Cardiac muscle cell (in vitro differentiated cells and primary cell): ENCODE data around the gene USP38. TPM values are rescaled to one million over a fixed set of nuclear protein-coding genes. Genes with fewer than 3 reads are reported as not detected.

Experiments
- DNase-seq, 2 donors: peaks; one replicate each; pipeline versions ENCODE4 v3.0.0 to v3.0.0-alpha.2; 2010 to 2017; ENCODE audit warnings: low read depth in 1 of 2, low spot score in 1 of 2
- H3K27ac ChIP-seq: fragments of 200-600 bp; sonication (generic); 2 replicates; pipeline ENCODE4 v1.5.1; 2016
- H3K27me3 ChIP-seq: fragments of 200-600 bp; sonication (generic); 2 replicates; pipeline ENCODE4 v1.6.0; 2016; ENCODE audit warnings: control low read depth
- H3K36me3 ChIP-seq: fragments of 200-600 bp; sonication (generic); 2 replicates; pipeline ENCODE4 v1.5.1; 2016; ENCODE audit warnings: control low read depth
- H3K4me1 ChIP-seq: fragments of 200-600 bp; sonication (generic); 2 replicates; pipeline ENCODE4 v1.8.1; 2017; ENCODE audit warnings: low read depth, mild to moderate bottlenecking, mixed run types
- H3K4me3 ChIP-seq: fragments of 200-600 bp; sonication (generic); 2 replicates; pipeline ENCODE4 v1.5.1; 2016; ENCODE audit warnings: mild to moderate bottlenecking
- H3K9me3 ChIP-seq: fragments of 200-600 bp; sonication (generic); 2 replicates; pipeline ENCODE4 v1.5.1; 2017; ENCODE audit warnings: low read depth, mild to moderate bottlenecking, control low read depth
- polyA plus RNA-seq: library from polyadenylated mRNA; unstranded; fragments of >200 nt; fragmentation: Nextera tagmentation; extraction: Ambion mirVana; gene quantifications from 2 replicates; pipeline ENCODE4 v1.2.1, GENCODE V29; 2016
- total RNA-seq: library from RNA; depleted of rRNA; stranded (reverse); fragments of >200 nt; gene quantifications from 2 replicates; pipeline ENCODE4 v1.2.3, GENCODE V29; 2016
- TF ChIP-seq, protein P1 (sequence below): IDR thresholded peaks from 2 replicates; pipeline ENCODE4 v1.5.1; 2012; ENCODE audit warnings: low read depth, mild to moderate bottlenecking, low read length

USP38 gene
- total and polyA plus RNA-seq, 2 experiments from 2014 or later = 8.7 to 21.0 TPM

DNA sequence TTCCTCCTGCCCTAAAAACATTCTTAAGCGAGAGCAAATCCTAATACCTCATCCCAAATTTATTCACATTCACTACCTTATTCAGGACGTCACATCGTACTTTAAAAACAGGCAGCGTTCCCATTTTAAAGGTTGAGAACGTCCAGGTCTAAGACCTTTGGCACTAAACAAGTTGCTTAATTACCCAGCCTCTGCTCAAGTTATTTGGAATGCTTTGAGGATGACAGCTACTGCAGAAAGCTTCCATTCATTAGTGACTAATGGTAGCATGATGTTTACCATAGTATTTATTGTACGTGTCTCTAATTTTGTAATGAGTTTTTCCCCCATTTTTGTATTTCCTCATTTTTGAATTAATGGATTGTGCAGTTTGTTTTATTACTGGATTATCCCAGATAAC lies 1.5 kb downstream of the USP38 start:
- H3K27ac ChIP-seq = peak overlapping the region; percentile 81

DNA sequence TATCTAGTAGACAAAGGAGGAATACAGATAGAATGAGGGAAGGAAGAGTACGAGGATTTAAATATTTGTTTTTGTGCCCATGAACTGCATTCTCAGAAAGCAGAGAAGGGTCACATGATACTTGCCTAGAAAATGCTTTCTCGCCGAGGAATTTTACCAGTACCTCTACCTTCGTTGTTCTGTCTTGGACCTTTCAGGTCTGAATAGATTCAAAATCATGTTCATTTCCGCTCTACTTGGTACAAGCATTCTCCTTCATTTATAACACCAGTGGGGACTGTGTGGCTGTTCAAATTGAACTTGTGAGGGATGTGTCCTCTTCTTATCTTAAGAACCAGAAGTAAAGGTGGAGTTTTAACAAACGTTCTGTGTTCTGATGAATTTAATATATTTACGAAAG lies 1.9 kb downstream of the USP38 start:
- peaks cover 6% of the 10 kb centered on the region for H3K36me3 ChIP-seq
- no peaks in the 10 kb centered on the region for H3K9me3 ChIP-seq
- DNase-seq = peak; percentile 5 to 13
- H3K27me3 ChIP-seq = no peaks in the 10 kb centered on the region
- peak overlapping the region; percentile 89 for H3K4me3 ChIP-seq
- peaks cover 34% of the 10 kb centered on the region for H3K4me1 ChIP-seq
- TF ChIP-seq, protein P1, sequence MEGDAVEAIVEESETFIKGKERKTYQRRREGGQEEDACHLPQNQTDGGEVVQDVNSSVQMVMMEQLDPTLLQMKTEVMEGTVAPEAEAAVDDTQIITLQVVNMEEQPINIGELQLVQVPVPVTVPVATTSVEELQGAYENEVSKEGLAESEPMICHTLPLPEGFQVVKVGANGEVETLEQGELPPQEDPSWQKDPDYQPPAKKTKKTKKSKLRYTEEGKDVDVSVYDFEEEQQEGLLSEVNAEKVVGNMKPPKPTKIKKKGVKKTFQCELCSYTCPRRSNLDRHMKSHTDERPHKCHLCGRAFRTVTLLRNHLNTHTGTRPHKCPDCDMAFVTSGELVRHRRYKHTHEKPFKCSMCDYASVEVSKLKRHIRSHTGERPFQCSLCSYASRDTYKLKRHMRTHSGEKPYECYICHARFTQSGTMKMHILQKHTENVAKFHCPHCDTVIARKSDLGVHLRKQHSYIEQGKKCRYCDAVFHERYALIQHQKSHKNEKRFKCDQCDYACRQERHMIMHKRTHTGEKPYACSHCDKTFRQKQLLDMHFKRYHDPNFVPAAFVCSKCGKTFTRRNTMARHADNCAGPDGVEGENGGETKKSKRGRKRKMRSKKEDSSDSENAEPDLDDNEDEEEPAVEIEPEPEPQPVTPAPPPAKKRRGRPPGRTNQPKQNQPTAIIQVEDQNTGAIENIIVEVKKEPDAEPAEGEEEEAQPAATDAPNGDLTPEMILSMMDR = no peak
- peak overlapping the region; percentile 81 for H3K27ac ChIP-seq

More for the DNA sequence above, 1.5 kb downstream of the USP38 start:
- peak overlapping the region; percentile 89 for H3K4me3 ChIP-seq
- peak in 1 of 2 donors; percentile 8 for DNase-seq
- peaks cover 3% of the 10 kb centered on the region for H3K36me3 ChIP-seq
- TF ChIP-seq, protein P1 = no peak
- H3K27me3 ChIP-seq = no peaks in the 10 kb centered on the region
- H3K9me3 ChIP-seq = no peaks in the 10 kb centered on the region
- peaks cover 34% of the 10 kb centered on the region for H3K4me1 ChIP-seq

DNA sequence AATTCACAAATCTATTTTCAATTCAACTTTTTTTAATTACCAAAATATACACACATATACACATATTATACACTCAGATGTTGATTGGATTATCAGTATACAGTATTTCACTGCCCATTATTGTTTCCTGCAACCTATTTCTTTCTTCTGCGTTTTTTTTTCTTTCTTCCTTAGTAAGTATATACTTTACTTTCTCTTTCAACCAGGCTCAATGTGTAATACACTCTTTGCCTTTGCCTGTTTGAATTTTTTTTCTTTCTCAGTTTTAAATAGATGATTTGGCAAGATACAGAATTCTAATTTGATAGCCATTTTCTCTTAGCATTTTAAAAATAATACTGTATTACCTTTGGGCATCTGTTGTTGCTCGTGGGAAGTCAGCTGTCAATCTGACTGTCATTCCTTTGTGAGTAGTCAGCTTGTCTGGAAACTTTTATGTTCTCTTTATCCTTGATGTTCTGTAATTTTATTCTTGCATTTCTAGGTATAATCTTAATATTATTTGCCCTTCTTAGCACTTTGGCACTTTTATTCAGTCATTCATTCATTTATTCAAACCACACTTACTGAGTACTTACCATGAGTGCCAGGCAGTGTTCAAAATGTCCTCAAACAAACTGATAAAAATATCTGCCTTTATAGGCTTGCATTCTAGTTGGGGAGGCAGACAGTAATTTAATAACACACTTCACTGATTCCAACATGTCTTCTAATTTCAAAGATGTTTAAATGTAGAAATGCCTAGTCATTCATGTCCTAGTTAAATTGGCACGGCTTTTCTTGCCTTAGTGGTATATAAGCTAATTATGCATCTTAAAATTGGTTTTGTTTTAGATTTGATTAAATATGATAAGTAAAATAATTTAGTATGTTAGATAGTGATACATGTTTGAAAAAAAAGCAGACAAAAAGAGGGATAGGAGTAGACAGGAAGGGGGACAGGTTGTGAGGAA lies 3.7 kb downstream of the USP38 start:
- Histone ChIP-seq H3K36me3 (peaks cover 11% of the 10 kb centered on the region), H3K4me1 (peaks cover 29% of the 10 kb centered on the region), H3K4me3 (peak overlapping the region; percentile 89), H3K27ac (no peak overlapping the region), H3K27me3 (no peaks in the 10 kb centered on the region), H3K9me3 (no peaks in the 10 kb centered on the region)
- no peak for DNase-seq
- TF ChIP-seq, protein P1 = no peak

DNA sequence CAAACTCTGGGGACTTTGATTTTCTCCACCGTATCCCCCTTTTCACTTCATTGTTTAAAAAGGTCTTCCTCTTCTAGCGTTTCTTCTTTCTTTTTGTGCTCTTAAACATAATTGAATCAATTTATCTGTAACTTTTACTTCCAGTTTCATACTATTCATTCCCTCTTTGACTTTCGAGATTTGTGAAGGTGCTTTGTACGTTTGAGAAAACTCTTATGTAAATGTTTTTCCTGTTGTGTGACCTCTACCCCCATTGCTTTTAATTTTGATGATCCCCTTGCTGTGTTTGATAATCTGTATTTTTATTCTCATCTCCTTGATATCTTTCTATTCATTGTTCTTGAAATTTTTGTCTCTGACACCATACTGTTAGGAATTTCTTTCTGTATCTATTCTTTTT lies 4.8 kb downstream of the USP38 start:
- Histone ChIP-seq H3K27ac (no peak overlapping the region), H3K36me3 (peaks cover 18% of the 10 kb centered on the region), H3K27me3 (no peaks in the 10 kb centered on the region), H3K4me1 (peaks cover 23% of the 10 kb centered on the region), H3K9me3 (no peaks in the 10 kb centered on the region), H3K4me3 (no peak overlapping the region)
- DNase-seq = no peak
- TF ChIP-seq, protein P1 = no peak

DNA sequence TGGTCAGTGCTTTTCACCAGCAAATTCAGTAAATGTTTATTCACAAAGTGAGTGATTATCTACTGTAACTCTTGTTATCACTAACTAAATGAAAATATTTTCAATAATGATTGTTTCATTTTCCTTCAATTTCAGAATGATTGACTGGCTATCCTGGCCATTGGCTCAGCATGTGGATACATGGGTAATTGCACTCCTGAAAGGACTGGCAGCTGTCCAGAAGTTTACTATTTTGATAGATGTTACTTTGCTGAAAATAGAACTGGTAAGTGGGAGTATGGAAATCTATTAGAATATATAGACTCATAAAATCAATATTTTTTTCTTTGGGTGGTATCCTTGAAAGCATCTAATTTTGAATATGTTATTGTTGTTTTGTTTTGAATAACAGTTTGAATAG lies 10.9 kb downstream of the USP38 start:
- TF ChIP-seq, protein P1 = no peak
- no peak for DNase-seq
- H3K27ac ChIP-seq = no peak overlapping the region

More for the DNA sequence above, 10.9 kb downstream of the USP38 start:
- no peak overlapping the region for H3K4me3 ChIP-seq
- H3K36me3 ChIP-seq = peaks cover 55% of the 10 kb centered on the region
- no peaks in the 10 kb centered on the region for H3K9me3 ChIP-seq
- H3K4me1 ChIP-seq = no peaks in the 10 kb centered on the region
- no peaks in the 10 kb centered on the region for H3K27me3 ChIP-seq
